WTC11 (cell line): Measurements from ENCODE around the gene NRP2. TPM values are rescaled to one million over a fixed set of nuclear protein-coding genes. Genes with fewer than 3 reads are reported as not detected.

Source experiments
- ATAC-seq: fragments of 200-7000 bp; cut with Tn5 transposase; 2 replicates; pipeline ENCODE4 v1.10.0; 2021; ENCODE audit warnings: mild to moderate bottlenecking, moderate library complexity
- CTCF ChIA-PET: fragments of 300-600 bp; sonication (Branson Sonifier 250); formaldehyde crosslinking; loops from one replicate; lab custom pipeline; 2021; ENCODE audit warnings: antibody characterized with exemption; lab: Charles Lee
- POLR2A ChIA-PET: fragments of 350-600 bp; sonication (Branson Sonifier 250); formaldehyde crosslinking; loops from one replicate; lab custom pipeline; 2021; ENCODE audit warnings: antibody characterized with exemption; lab: Charles Lee
- DNase-seq: peaks from one replicate; pipeline ENCODE4 v3.0.0; 2021; ENCODE audit warnings: low spot score
- H3K27ac Mint-ChIP-seq: 2 replicates; pipeline ENCODE4 v1.8.0; 2021; ENCODE audit warnings: mixed read lengths
- H3K27me3 Mint-ChIP-seq: 2 replicates; pipeline ENCODE4 v1.8.0; 2021; ENCODE audit warnings: low read depth, mild to moderate bottlenecking, moderate library complexity, mixed read lengths
- H3K36me3 Mint-ChIP-seq: 2 replicates; pipeline ENCODE4 v1.8.0; 2021; ENCODE audit warnings: mixed read lengths
- H3K4me1 Mint-ChIP-seq: 2 replicates; pipeline ENCODE4 v1.8.0; 2022; ENCODE audit warnings: mixed read lengths
- H3K4me3 Mint-ChIP-seq: 2 replicates; pipeline ENCODE4 v1.8.0; 2021; ENCODE audit warnings: mild to moderate bottlenecking, moderate library complexity, mixed read lengths
- H3K9me3 Mint-ChIP-seq: 2 replicates; pipeline ENCODE4 v1.8.0; 2021; ENCODE audit warnings: mixed read lengths
- EMX1 ChIP-seq: fragments of 250-450 bp; sonication (Bioruptor Pico); IDR thresholded peaks from 2 replicates; pipeline ENCODE4 v1.8.0; 2021; ENCODE audit warnings: mild to moderate bottlenecking
- ESRRA ChIP-seq: sonication (generic); formaldehyde crosslinking; IDR thresholded peaks from 2 replicates; pipeline ENCODE4 v1.8.1; 2022; ENCODE audit warnings: mild to moderate bottlenecking, missing genetic modification reagents, borderline replicate concordance
- GTF2I ChIP-seq: fragments of 250-450 bp; sonication (Bioruptor Pico); conservative IDR thresholded peaks from 2 replicates; pipeline ENCODE4 v1.4.0; 2021; ENCODE audit warnings: mild to moderate bottlenecking
- HMGA2 ChIP-seq: fragments of 250-450 bp; sonication (Bioruptor Pico); IDR thresholded peaks from 2 replicates; pipeline ENCODE4 v1.4.0; 2021; ENCODE audit warnings: mild to moderate bottlenecking, moderate library complexity
- NFE2L1 ChIP-seq: sonication (generic); formaldehyde crosslinking; IDR thresholded peaks from 2 replicates; pipeline ENCODE4 v1.8.1; 2023; ENCODE audit warnings: missing genetic modification reagents
- NR2C2 ChIP-seq: sonication (generic); formaldehyde crosslinking; IDR thresholded peaks from 2 replicates; pipeline ENCODE4 v1.8.0; 2022; ENCODE audit warnings: mild to moderate bottlenecking, missing genetic modification reagents
- SMAD3 ChIP-seq: sonication (generic); formaldehyde crosslinking; IDR thresholded peaks from 2 replicates; pipeline ENCODE4 v1.8.0; 2022; ENCODE audit warnings: missing genetic modification reagents, mild to moderate bottlenecking, borderline replicate concordance
- SP1 ChIP-seq: sonication (generic); formaldehyde crosslinking; conservative IDR thresholded peaks from 2 replicates; pipeline ENCODE4 v1.8.1; 2022; ENCODE audit warnings: missing genetic modification reagents
- TCF7 ChIP-seq: sonication (generic); formaldehyde crosslinking; IDR thresholded peaks from 2 replicates; pipeline ENCODE4 v1.8.0; 2022; ENCODE audit warnings: mild to moderate bottlenecking, low read depth, missing genetic modification reagents, moderate library complexity
- TEAD4 ChIP-seq: sonication (generic); formaldehyde crosslinking; IDR thresholded peaks from 2 replicates; pipeline ENCODE4 v1.8.0; 2022; ENCODE audit warnings: mild to moderate bottlenecking, missing genetic modification reagents
- ZNF121 ChIP-seq: sonication (generic); formaldehyde crosslinking; IDR thresholded peaks from 2 replicates; pipeline ENCODE4 v1.8.0; 2023; ENCODE audit warnings: missing genetic modification reagents
- ZNF138 ChIP-seq: sonication (generic); formaldehyde crosslinking; conservative IDR thresholded peaks from 2 replicates; pipeline ENCODE4 v1.8.1; 2022; ENCODE audit warnings: mild to moderate bottlenecking, moderate library complexity, missing genetic modification reagents
- ZNF232 ChIP-seq: sonication (generic); formaldehyde crosslinking; IDR thresholded peaks from 2 replicates; pipeline ENCODE4 v1.8.0; 2022; ENCODE audit warnings: mild to moderate bottlenecking, missing genetic modification reagents
- ZNF396 ChIP-seq: fragments of 250-450 bp; sonication (Bioruptor Pico); IDR thresholded peaks from 2 replicates; pipeline ENCODE4 v1.8.0; 2021; ENCODE audit warnings: mild to moderate bottlenecking, moderate library complexity, borderline replicate concordance
- total RNA-seq: library from RNA; stranded (reverse); gene quantifications from 3 replicates; pipeline ENCODE4 v1.2.3, GENCODE V29; 2021
- TF ChIP-seq, protein P1 (sequence below): sonication (generic); formaldehyde crosslinking; IDR thresholded peaks from 2 replicates; pipeline ENCODE4 v1.8.1; 2023; ENCODE audit warnings: mild to moderate bottlenecking, moderate library complexity, missing genetic modification reagents
- TF ChIP-seq, protein P2 (sequence below): sonication (generic); formaldehyde crosslinking; IDR thresholded peaks from 2 replicates; pipeline ENCODE4 v1.8.1; 2023; ENCODE audit warnings: mild to moderate bottlenecking, missing genetic modification reagents
- TF ChIP-seq, protein P3 (sequence below): fragments of 250-450 bp; sonication (Bioruptor Pico); IDR thresholded peaks from 2 replicates; pipeline ENCODE4 v1.9.0; 2021; ENCODE audit warnings: mild to moderate bottlenecking
- TF ChIP-seq, protein P4 (sequence below): sonication (generic); formaldehyde crosslinking; IDR thresholded peaks from 2 replicates; pipeline ENCODE4 v1.8.0; 2022; ENCODE audit warnings: mild to moderate bottlenecking, missing genetic modification reagents
- TF ChIP-seq, protein P5 (sequence below): sonication (generic); formaldehyde crosslinking; IDR thresholded peaks from 2 replicates; pipeline ENCODE4 v1.8.0; 2022; ENCODE audit warnings: mild to moderate bottlenecking, missing genetic modification reagents

Gene NRP2
- total RNA-seq, 1 experiment from 2014 or later: 41.0 TPM

DNA sequence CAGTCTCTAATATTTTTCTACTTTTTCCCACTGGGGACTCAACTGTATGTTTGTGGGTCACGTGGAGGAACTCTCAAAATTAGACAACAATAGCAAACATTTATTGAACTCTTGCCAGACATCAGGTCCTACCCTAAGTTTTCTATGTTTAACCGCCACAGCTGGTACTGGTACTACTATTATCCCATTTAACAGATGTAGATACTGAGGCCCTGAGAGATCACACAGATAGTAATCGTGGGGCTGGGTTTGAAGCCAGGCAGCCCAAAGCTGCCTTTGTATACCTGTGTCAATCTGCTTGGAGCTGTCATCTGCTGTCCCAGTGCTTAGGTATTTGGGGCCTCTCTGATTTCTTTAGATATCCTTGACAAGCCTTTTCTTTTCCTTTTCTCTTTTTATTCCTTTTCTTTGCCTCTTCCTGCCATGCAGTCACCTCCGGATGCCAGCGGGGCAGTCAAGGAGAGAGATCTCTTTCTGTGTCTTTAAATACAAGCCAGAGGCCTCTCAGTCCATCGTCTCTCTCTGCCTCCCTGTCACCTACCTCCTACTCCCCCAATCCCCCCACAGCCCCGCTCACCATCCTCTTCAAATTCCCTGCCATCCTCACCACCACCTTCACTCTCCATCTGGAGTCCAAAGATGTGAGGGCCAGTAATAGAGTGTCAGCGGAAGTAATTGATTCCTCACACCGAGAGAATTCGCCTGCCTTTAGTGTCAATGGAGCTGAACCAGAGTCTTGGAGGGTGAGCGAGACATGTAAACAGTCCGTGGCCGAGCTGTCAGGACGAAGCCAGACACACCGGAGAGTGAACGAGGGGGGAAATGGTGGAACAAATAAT, 23.4 kb downstream of the NRP2 start:
- no peaks in the 10 kb centered on the region for H3K36me3 Mint-ChIP-seq
- H3K27ac Mint-ChIP-seq: peak overlapping the region; percentile 28; the same call in 1 of the 2 replicates
- no peaks in the 10 kb centered on the region for H3K9me3 Mint-ChIP-seq
- ATAC-seq (no peak), DNase-seq (no peak)
- peaks cover 41% of the 10 kb centered on the region for H3K4me1 Mint-ChIP-seq
- ChIA-PET POLR2A (no interaction called here), CTCF (interaction anchor here (1.0 to 2.2 kb wide), 4 partner anchors 15 to 220 kb away, joined by 3 to 17 read pairs (median 3); no protein-coding TSS in a partner anchor)
- H3K4me3 Mint-ChIP-seq: no peak overlapping the region
- TF ChIP-seq, protein P1, sequence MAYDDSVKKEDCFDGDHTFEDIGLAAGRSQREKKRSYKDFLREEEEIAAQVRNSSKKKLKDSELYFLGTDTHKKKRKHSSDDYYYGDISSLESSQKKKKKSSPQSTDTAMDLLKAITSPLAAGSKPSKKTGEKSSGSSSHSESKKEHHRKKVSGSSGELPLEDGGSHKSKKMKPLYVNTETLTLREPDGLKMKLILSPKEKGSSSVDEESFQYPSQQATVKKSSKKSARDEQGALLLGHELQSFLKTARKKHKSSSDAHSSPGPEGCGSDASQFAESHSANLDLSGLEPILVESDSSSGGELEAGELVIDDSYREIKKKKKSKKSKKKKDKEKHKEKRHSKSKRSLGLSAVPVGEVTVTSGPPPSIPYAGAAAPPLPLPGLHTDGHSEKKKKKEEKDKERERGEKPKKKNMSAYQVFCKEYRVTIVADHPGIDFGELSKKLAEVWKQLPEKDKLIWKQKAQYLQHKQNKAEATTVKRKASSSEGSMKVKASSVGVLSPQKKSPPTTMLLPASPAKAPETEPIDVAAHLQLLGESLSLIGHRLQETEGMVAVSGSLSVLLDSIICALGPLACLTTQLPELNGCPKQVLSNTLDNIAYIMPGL (CRISPR knock-in tag): no peak
- TF ChIP-seq TEAD4 (CRISPR knock-in tag) (no peak), TCF7 (CRISPR knock-in tag) (no peak), NR2C2 (no peak), GTF2I (CRISPR knock-in tag) (no peak), ZNF396 (no peak), ZNF138 (no peak), NFE2L1 (CRISPR knock-in tag) (no peak), SP1 (CRISPR knock-in tag) (no peak)
- TF ChIP-seq, protein P2, sequence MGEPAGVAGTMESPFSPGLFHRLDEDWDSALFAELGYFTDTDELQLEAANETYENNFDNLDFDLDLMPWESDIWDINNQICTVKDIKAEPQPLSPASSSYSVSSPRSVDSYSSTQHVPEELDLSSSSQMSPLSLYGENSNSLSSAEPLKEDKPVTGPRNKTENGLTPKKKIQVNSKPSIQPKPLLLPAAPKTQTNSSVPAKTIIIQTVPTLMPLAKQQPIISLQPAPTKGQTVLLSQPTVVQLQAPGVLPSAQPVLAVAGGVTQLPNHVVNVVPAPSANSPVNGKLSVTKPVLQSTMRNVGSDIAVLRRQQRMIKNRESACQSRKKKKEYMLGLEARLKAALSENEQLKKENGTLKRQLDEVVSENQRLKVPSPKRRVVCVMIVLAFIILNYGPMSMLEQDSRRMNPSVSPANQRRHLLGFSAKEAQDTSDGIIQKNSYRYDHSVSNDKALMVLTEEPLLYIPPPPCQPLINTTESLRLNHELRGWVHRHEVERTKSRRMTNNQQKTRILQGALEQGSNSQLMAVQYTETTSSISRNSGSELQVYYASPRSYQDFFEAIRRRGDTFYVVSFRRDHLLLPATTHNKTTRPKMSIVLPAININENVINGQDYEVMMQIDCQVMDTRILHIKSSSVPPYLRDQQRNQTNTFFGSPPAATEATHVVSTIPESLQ (CRISPR knock-in tag): no peak
- TF ChIP-seq, protein P3, sequence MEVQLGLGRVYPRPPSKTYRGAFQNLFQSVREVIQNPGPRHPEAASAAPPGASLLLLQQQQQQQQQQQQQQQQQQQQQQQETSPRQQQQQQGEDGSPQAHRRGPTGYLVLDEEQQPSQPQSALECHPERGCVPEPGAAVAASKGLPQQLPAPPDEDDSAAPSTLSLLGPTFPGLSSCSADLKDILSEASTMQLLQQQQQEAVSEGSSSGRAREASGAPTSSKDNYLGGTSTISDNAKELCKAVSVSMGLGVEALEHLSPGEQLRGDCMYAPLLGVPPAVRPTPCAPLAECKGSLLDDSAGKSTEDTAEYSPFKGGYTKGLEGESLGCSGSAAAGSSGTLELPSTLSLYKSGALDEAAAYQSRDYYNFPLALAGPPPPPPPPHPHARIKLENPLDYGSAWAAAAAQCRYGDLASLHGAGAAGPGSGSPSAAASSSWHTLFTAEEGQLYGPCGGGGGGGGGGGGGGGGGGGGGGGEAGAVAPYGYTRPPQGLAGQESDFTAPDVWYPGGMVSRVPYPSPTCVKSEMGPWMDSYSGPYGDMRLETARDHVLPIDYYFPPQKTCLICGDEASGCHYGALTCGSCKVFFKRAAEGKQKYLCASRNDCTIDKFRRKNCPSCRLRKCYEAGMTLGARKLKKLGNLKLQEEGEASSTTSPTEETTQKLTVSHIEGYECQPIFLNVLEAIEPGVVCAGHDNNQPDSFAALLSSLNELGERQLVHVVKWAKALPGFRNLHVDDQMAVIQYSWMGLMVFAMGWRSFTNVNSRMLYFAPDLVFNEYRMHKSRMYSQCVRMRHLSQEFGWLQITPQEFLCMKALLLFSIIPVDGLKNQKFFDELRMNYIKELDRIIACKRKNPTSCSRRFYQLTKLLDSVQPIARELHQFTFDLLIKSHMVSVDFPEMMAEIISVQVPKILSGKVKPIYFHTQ: no peak
- H3K27me3 Mint-ChIP-seq: no peaks in the 10 kb centered on the region

DNA sequence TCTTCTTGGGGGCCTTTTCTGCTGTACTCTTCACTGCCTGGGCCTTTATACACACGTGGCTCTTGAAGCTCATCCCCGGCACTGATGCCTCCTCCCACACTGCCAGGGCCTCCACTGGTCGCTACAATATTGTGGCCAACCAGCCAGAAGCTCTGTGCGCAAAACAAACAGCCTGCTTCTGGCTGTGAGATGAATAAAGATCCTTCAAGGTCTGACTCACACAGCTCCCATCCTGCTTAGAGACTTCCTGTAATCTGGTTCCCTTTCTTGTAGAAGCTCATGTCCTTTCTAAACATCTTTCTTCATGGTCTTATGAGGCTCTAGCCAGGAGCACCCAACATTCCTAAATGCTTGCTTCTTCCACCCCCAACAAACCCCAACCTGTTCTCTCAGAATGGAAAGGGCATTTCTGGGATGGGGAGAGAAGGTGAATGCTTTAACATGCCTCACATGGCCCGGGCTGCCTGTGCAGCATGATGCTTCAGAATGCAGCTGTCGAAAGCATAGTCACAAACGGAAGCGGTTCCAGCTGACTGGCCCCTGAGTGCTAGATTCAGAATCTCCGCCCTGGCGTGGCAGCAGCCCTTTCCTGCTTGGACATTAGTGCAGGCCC, 24.6 kb downstream of the NRP2 start:
- POLR2A ChIA-PET: no interaction called here
- peak; percentile 17; the same call in 1 of the 2 replicates for ATAC-seq
- no peaks in the 10 kb centered on the region for H3K27me3 Mint-ChIP-seq
- peaks cover 5% of the 10 kb centered on the region for H3K9me3 Mint-ChIP-seq
- no peaks in the 10 kb centered on the region for H3K36me3 Mint-ChIP-seq
- CTCF ChIA-PET: interaction anchor here (0.5 to 2.2 kb wide), 3 partner anchors 14 to 219 kb away, joined by 3 to 17 read pairs (median 4); no protein-coding TSS in a partner anchor
- H3K27ac Mint-ChIP-seq: no peak overlapping the region
- H3K4me1 Mint-ChIP-seq: peaks cover 43% of the 10 kb centered on the region
- H3K4me3 Mint-ChIP-seq: no peak overlapping the region
- no peak for DNase-seq
- TF ChIP-seq, protein P1 (CRISPR knock-in tag): no peak
- TF ChIP-seq HMGA2 (no peak), EMX1 (CRISPR knock-in tag) (no peak), ESRRA (no peak), SMAD3 (no peak), ZNF121 (CRISPR knock-in tag) (no peak), ZNF232 (no peak)
- TF ChIP-seq, protein P4, sequence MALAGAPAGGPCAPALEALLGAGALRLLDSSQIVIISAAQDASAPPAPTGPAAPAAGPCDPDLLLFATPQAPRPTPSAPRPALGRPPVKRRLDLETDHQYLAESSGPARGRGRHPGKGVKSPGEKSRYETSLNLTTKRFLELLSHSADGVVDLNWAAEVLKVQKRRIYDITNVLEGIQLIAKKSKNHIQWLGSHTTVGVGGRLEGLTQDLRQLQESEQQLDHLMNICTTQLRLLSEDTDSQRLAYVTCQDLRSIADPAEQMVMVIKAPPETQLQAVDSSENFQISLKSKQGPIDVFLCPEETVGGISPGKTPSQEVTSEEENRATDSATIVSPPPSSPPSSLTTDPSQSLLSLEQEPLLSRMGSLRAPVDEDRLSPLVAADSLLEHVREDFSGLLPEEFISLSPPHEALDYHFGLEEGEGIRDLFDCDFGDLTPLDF (CRISPR knock-in tag): no peak
- TF ChIP-seq, protein P5, sequence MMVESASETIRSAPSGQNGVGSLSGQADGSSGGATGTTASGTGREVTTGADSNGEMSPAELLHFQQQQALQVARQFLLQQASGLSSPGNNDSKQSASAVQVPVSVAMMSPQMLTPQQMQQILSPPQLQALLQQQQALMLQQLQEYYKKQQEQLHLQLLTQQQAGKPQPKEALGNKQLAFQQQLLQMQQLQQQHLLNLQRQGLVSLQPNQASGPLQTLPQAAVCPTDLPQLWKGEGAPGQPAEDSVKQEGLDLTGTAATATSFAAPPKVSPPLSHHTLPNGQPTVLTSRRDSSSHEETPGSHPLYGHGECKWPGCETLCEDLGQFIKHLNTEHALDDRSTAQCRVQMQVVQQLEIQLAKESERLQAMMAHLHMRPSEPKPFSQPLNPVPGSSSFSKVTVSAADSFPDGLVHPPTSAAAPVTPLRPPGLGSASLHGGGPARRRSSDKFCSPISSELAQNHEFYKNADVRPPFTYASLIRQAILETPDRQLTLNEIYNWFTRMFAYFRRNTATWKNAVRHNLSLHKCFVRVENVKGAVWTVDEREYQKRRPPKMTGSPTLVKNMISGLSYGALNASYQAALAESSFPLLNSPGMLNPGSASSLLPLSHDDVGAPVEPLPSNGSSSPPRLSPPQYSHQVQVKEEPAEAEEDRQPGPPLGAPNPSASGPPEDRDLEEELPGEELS (CRISPR knock-in tag): no peak
